Endothelial cell of hepatic sinusoid (primary cell): ENCODE measurements around the gene BICD1.
"Not testable (repeated sequence)": the region's sequence is repeated elsewhere in the genome, so short reads cannot be mapped to it uniquely, and the experiment has no call there.

Source experiments
- in situ Hi-C: cut with HindIII; loops from 2 replicates; pipeline ENCODE4 v1.10.0; 2017; ENCODE audit warnings: low sequenced_read_pairs

Gene BICD1

GRCh38 chr12:32106517-32107358, at the start of gene BICD1:
Gene BICD1, plus strand, starts transcription at chr12:32106847. Its CDS starts 485 bp downstream, at chr12:32107332.
- in situ Hi-C loops: no loop called here

GRCh38 chr12:32061033-32061432, 45.6 kb upstream of the BICD1 start:
- in situ Hi-C loops: no loop called here

GRCh38 chr12:32062881-32063280, 43.8 kb upstream of the BICD1 start:
- in situ Hi-C loops: no loop called here

GRCh38 chr12:32063796-32064195, 42.9 kb upstream of the BICD1 start:
- in situ Hi-C loops: no loop called here

GRCh38 chr12:32066206-32066605, 40.4 kb upstream of the BICD1 start:
- in situ Hi-C loops: no loop called here

- in situ Hi-C loops: no loop called here
Observed at GRCh38 chr12:32069071-32069470, 37.6 kb upstream of the BICD1 start.

GRCh38 chr12:32069731-32070130, 36.9 kb upstream of the BICD1 start:
- in situ Hi-C loops: no loop called here

GRCh38 chr12:32070370-32070769, 36.3 kb upstream of the BICD1 start:
- in situ Hi-C loops: no loop called here

- in situ Hi-C loops: no loop called here
Observed at GRCh38 chr12:32072102-32072501, 34.5 kb upstream of the BICD1 start.

- in situ Hi-C loops: no loop called here
Observed at GRCh38 chr12:32074432-32074831, 32.2 kb upstream of the BICD1 start.

GRCh38 chr12:32076941-32077340, 29.7 kb upstream of the BICD1 start:
- in situ Hi-C loops: loop anchor here (5.0 kb wide), 2 partner anchors 75 to 415 kb away; no protein-coding TSS in a partner anchor

GRCh38 chr12:32080435-32080834, 26.2 kb upstream of the BICD1 start:
- in situ Hi-C loops: no loop called here

- in situ Hi-C loops: no loop called here
Observed at GRCh38 chr12:32083489-32083888, 23.2 kb upstream of the BICD1 start.

GRCh38 chr12:32084017-32084688, 22.5 kb upstream of the BICD1 start:
- in situ Hi-C loops: no loop called here

- in situ Hi-C loops: no loop called here
Observed at GRCh38 chr12:32084753-32085152, 21.9 kb upstream of the BICD1 start.

GRCh38 chr12:32087306-32087705, 19.3 kb upstream of the BICD1 start:
- in situ Hi-C loops: no loop called here

- in situ Hi-C loops: no loop called here
Observed at GRCh38 chr12:32089156-32089555, 17.5 kb upstream of the BICD1 start.

GRCh38 chr12:32089586-32089985, 17.1 kb upstream of the BICD1 start:
- in situ Hi-C loops: no loop called here

GRCh38 chr12:32091696-32092095, 15.0 kb upstream of the BICD1 start:
- in situ Hi-C loops: no loop called here

GRCh38 chr12:32098112-32098511, 8.5 kb upstream of the BICD1 start:
- in situ Hi-C loops: no loop called here

GRCh38 chr12:32099275-32099674, 7.4 kb upstream of the BICD1 start:
- in situ Hi-C loops: not testable (repeated sequence)

GRCh38 chr12:32100361-32100760, 6.3 kb upstream of the BICD1 start:
- in situ Hi-C loops: no loop called here
